HCT116 (cell line): Measurements from ENCODE around the gene MS4A15. TPM values are rescaled to one million over a fixed set of nuclear protein-coding genes. Genes with fewer than 3 reads are reported as not detected.

Experiments used
- ATAC-seq: fragments of 200-7000 bp; cut with Tn5 transposase; 2 replicates; pipeline ENCODE4 v1.9.1; 2020; ENCODE audit warnings: mild to moderate bottlenecking, moderate library complexity
- BruUV-seq: library from RNA; stranded (reverse); fragments of 400-500 nt; replicated peaks from 2 replicates; lab custom pipeline; 2021; lab: Mats Ljungman, UMichigan
- CTCF ChIA-PET: fragments of 300-600 bp; sonication (Branson Sonifier 250); formaldehyde crosslinking; loops from one replicate; lab custom pipeline; 2021; ENCODE audit warnings: antibody characterized with exemption; lab: Charles Lee
- POLR2A ChIA-PET: fragments of 300-600, 350-600 bp; sonication (Branson Sonifier 250); formaldehyde crosslinking; loops from one replicate; lab custom pipeline; 2021; ENCODE audit warnings: antibody characterized with exemption; lab: Charles Lee
- RAD21 ChIA-PET, 2 experiments: fragments of 300-600 bp; sonication (Branson Sonifier 250); formaldehyde crosslinking; loops; one replicate each; lab custom pipeline; 2023; ENCODE audit warnings: low total read pairs in 2 of 2; ENCODE audit not compliant: uncharacterized antibody in 2 of 2, unreplicated experiment in 2 of 2, low non-redundant PET in 1 of 2; lab: Charles Lee
- DNase-seq: peaks from one replicate; pipeline ENCODE4 v3.0.0-alpha.2; 2010; ENCODE audit warnings: low read depth, low spot score
- H2AFZ ChIP-seq: fragments of 200-600 bp; shearing (Covaris generic), sonication (generic); 2 replicates; pipeline ENCODE4 v1.6.1; 2017; ENCODE audit warnings: low read depth, mixed run types, mixed read lengths, antibody characterized with exemption, low read length; ENCODE audit not compliant: poor library complexity, severe bottlenecking
- H3K27ac ChIP-seq: 2 replicates; pipeline ENCODE4 v1.5.1; 2012; ENCODE audit warnings: low read depth, low read length
- H3K27me3 ChIP-seq: fragments of 200-600 bp; sonication (generic); 2 replicates; pipeline ENCODE4 v1.6.1; 2016; ENCODE audit warnings: mixed run types, low read length, mixed read lengths; ENCODE audit not compliant: insufficient read depth
- H3K36me3 ChIP-seq, 2 experiments: fragments of 200-500 bp in 1 of 2; fragments of 200-600 bp in 1 of 2; sonication (Bioruptor generic) in 1 of 2; sonication (generic) in 1 of 2; 2 replicates each; pipeline versions ENCODE4 v1.5.1 to v1.6.1; 2014 to 2016; ENCODE audit warnings: low read length in 2 of 2, inconsistent platforms in 1 of 2, mixed read lengths in 1 of 2, mixed run types in 1 of 2; ENCODE audit not compliant: insufficient read depth in 2 of 2, control insufficient read depth in 1 of 2
- H3K4me1 ChIP-seq, 2 experiments: fragments of 200-600 bp in 1 of 2; sonication (generic) in 1 of 2; 2 replicates each; pipeline versions ENCODE4 v1.5.1 to v1.6.1; 2012 to 2017; ENCODE audit warnings: low read length in 2 of 2, inconsistent platforms in 1 of 2, mild to moderate bottlenecking in 1 of 2, mixed read lengths in 1 of 2, mixed run types in 1 of 2, moderate library complexity in 1 of 2; ENCODE audit not compliant: insufficient read depth in 2 of 2, control insufficient read depth in 1 of 2
- H3K4me2 ChIP-seq: fragments of 200-600 bp; sonication (generic); 2 replicates; pipeline ENCODE4 v1.6.1; 2017; ENCODE audit warnings: mixed run types, low read length, mixed read lengths
- H3K4me3 ChIP-seq, 2 experiments: fragments of 200-600 bp in 1 of 2; sonication (generic) in 1 of 2; replicated peaks in 1 of 2; 2 replicates each; pipeline ENCODE4 v1.5.1; 2011 to 2016; ENCODE audit warnings: low read length in 2 of 2, control low read depth in 1 of 2, low read depth in 1 of 2, mild to moderate bottlenecking in 1 of 2, mixed read lengths in 1 of 2, mixed run types in 1 of 2
- H3K79me2 ChIP-seq: fragments of 200-600 bp; sonication (generic); 2 replicates; pipeline ENCODE4 v1.6.1; 2017; ENCODE audit warnings: mild to moderate bottlenecking, mixed run types, low read length, moderate library complexity, mixed read lengths; ENCODE audit not compliant: insufficient read depth
- H3K9ac ChIP-seq: fragments of 200-600 bp; sonication (generic); 2 replicates; pipeline ENCODE4 v1.6.1; 2016; ENCODE audit warnings: low read length, mixed read lengths
- H3K9me2 ChIP-seq: fragments of 200-600 bp; sonication (generic), shearing (Covaris generic); 2 replicates; pipeline ENCODE4 v1.6.1; 2017; ENCODE audit warnings: mixed run types, mild to moderate bottlenecking, moderate library complexity; ENCODE audit not compliant: insufficient read depth
- H3K9me3 ChIP-seq, 2 experiments: fragments of 200-500 bp in 1 of 2; fragments of 200-600 bp in 1 of 2; sonication (Bioruptor generic) in 1 of 2; sonication (generic) in 1 of 2; 2 replicates each; pipeline ENCODE4 v1.6.1; 2014 to 2017; ENCODE audit warnings: low read length in 2 of 2, mixed read lengths in 2 of 2, inconsistent platforms in 1 of 2, low read depth in 1 of 2, mild to moderate bottlenecking in 1 of 2, mixed run types in 1 of 2, moderate library complexity in 1 of 2; ENCODE audit not compliant: control insufficient read depth in 1 of 2, insufficient read depth in 1 of 2
- H4K20me1 ChIP-seq: fragments of 200-600 bp; sonication (generic), shearing (Covaris generic); 2 replicates; pipeline ENCODE4 v1.6.1; 2017; ENCODE audit warnings: mixed run types, mild to moderate bottlenecking, moderate library complexity; ENCODE audit not compliant: insufficient read depth
- EZH2 ChIP-seq: fragments of 200-600 bp; sonication (generic); IDR thresholded peaks from 2 replicates; pipeline ENCODE4 v1.6.1; 2017; ENCODE audit warnings: antibody characterized with exemption, mixed run types
- EZH2phosphoT487 ChIP-seq: fragments of 200-600 bp; IDR thresholded peaks from 2 replicates; pipeline ENCODE4 v1.6.1; 2018; ENCODE audit warnings: antibody characterized with exemption, borderline replicate concordance
- FOSL1 ChIP-seq: IDR thresholded peaks from 2 replicates; pipeline ENCODE4 v1.6.1; 2012; ENCODE audit warnings: low read depth
- POLR2A ChIP-seq: IDR thresholded peaks from 2 replicates; pipeline ENCODE4 v1.7.0; 2011; ENCODE audit warnings: borderline replicate concordance; ENCODE audit not compliant: insufficient read depth, insufficient read length; ENCODE audit errors: extremely low read depth
- POLR2AphosphoS5 ChIP-seq: IDR thresholded peaks from 2 replicates; pipeline ENCODE4 v1.6.1; 2011; ENCODE audit warnings: mild to moderate bottlenecking, low read depth, low read length, moderate library complexity
- RAD21 ChIP-seq: IDR thresholded peaks from 2 replicates; pipeline ENCODE4 v1.6.1; 2012; ENCODE audit warnings: low read depth, mild to moderate bottlenecking
- REST ChIP-seq: IDR thresholded peaks from 2 replicates; pipeline ENCODE4 v1.6.1; 2012; ENCODE audit warnings: low read depth
- SIN3A ChIP-seq: IDR thresholded peaks from 2 replicates; pipeline ENCODE4 v1.6.1; 2012; ENCODE audit warnings: low read depth
- SP1 ChIP-seq: IDR thresholded peaks from 2 replicates; pipeline ENCODE4 v1.6.1; 2012; ENCODE audit warnings: low read depth
- SRF ChIP-seq: IDR thresholded peaks from 2 replicates; pipeline ENCODE4 v1.6.1; 2012; ENCODE audit warnings: low read depth
- TCF7L2 ChIP-seq: IDR thresholded peaks from 2 replicates; pipeline ENCODE4 v1.7.0; 2011; ENCODE audit warnings: borderline replicate concordance, inconsistent platforms; ENCODE audit not compliant: insufficient read depth, insufficient read length; ENCODE audit errors: extremely low read depth
- ZFX ChIP-seq: fragments of 450-650 bp; IDR thresholded peaks from 2 replicates; pipeline ENCODE4 v1.6.1; 2017
- ZNF274 ChIP-seq: fragments of 200-500 bp; sonication (Bioruptor generic); IDR thresholded peaks from 2 replicates; pipeline ENCODE4 v1.6.1; 2014; ENCODE audit warnings: mild to moderate bottlenecking, low read depth, low read length, inconsistent platforms
- intact Hi-C: fragments of 100-400 bp; cut with micrococcal nuclease; formaldehyde crosslinking; loops from 2 replicates; pipeline ENCODE4 v1.10.0; 2022
- total RNA-seq: library from RNA; stranded (reverse); gene quantifications from one replicate; pipeline ENCODE4 v1.2.1, GENCODE V29; 2021; ENCODE audit not compliant: unreplicated experiment
- TF ChIP-seq, protein P1 (sequence below), 3 experiments: fragments of 200-600 bp in 1 of 3; sonication (generic) in 1 of 3; IDR thresholded peaks in 2 of 3; conservative IDR thresholded peaks in 1 of 3; 2 replicates each; pipeline ENCODE4 v1.5.1; 2012 to 2017; ENCODE audit warnings: low read depth in 2 of 3, low read length in 2 of 3, antibody characterized with exemption in 1 of 3, borderline replicate concordance in 1 of 3, control low read depth in 1 of 3, mild to moderate bottlenecking in 1 of 3, mixed read lengths in 1 of 3, mixed run types in 1 of 3, moderate library complexity in 1 of 3; ENCODE audit not compliant: insufficient read depth in 1 of 3
- TF ChIP-seq, protein P2 (sequence below): IDR thresholded peaks from 2 replicates; pipeline ENCODE4 v1.6.1; 2012
- TF ChIP-seq, protein P3 (sequence below): IDR thresholded peaks from 2 replicates; pipeline ENCODE4 v1.6.1; 2012

The MS4A15 gene
- total RNA-seq, 1 experiment from 2014 or later, result 1.5 TPM

- H3K27me3 ChIP-seq, result peaks cover 19% of the 10 kb centered on the region
- DNase-seq (no peak), ATAC-seq (no peak)
- ChIA-PET RAD21 (no interaction called here), POLR2A (no interaction called here), CTCF (no interaction called here)
- no peaks in the 10 kb centered on the region for H3K79me2 ChIP-seq
- no TSS peak for BruUV-seq
- TF ChIP-seq REST (no peak), SIN3A (no peak), ZNF274 (no peak), TCF7L2 (no peak), POLR2A (no peak), EZH2phosphoT487 (no peak), EZH2 (no peak), RAD21 (no peak), FOSL1 (no peak), ZFX (no peak), SP1 (no peak), POLR2AphosphoS5 (no peak), SRF (no peak)
- TF ChIP-seq, protein P1, sequence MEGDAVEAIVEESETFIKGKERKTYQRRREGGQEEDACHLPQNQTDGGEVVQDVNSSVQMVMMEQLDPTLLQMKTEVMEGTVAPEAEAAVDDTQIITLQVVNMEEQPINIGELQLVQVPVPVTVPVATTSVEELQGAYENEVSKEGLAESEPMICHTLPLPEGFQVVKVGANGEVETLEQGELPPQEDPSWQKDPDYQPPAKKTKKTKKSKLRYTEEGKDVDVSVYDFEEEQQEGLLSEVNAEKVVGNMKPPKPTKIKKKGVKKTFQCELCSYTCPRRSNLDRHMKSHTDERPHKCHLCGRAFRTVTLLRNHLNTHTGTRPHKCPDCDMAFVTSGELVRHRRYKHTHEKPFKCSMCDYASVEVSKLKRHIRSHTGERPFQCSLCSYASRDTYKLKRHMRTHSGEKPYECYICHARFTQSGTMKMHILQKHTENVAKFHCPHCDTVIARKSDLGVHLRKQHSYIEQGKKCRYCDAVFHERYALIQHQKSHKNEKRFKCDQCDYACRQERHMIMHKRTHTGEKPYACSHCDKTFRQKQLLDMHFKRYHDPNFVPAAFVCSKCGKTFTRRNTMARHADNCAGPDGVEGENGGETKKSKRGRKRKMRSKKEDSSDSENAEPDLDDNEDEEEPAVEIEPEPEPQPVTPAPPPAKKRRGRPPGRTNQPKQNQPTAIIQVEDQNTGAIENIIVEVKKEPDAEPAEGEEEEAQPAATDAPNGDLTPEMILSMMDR (IDR thresholded peaks at IDR 0.05 in 2 of 3, conservative IDR thresholded peaks at IDR 0.05 in 1 of 3; ENCODE audit: borderline replicate concordance in 1 of 3, insufficient read depth in 1 of 3, low read depth in 2 of 3, low read length in 2 of 3), result no peak
- TF ChIP-seq, protein P2, sequence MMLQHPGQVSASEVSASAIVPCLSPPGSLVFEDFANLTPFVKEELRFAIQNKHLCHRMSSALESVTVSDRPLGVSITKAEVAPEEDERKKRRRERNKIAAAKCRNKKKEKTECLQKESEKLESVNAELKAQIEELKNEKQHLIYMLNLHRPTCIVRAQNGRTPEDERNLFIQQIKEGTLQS, result no peak
- TF ChIP-seq, protein P3, sequence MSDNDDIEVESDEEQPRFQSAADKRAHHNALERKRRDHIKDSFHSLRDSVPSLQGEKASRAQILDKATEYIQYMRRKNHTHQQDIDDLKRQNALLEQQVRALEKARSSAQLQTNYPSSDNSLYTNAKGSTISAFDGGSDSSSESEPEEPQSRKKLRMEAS, result no peak
- intact Hi-C loops, result no loop called here
- H3K36me3 ChIP-seq, result no peaks in the 10 kb centered on the region
- no peak overlapping the region for H3K4me3 ChIP-seq
- no peaks in the 10 kb centered on the region for H3K4me1 ChIP-seq
- H3K9me2 ChIP-seq, result no peaks in the 10 kb centered on the region
- no peak overlapping the region for H2AFZ ChIP-seq
- H4K20me1 ChIP-seq, result no peaks in the 10 kb centered on the region
- no peaks in the 10 kb centered on the region for H3K9me3 ChIP-seq
- no peak overlapping the region for H3K27ac ChIP-seq
- H3K9ac ChIP-seq, result no peak overlapping the region
- H3K4me2 ChIP-seq, result no peak overlapping the region
These were observed 37.3 kb upstream of the MS4A15 start for GRCh38 chr11:60719391-60719790.
